OCI-LY7 (cell line): ENCODE data around the gene RPS21.
A peak's percentile ranks its signal among the peaks of the same experiment; 100 is the strongest.

Source experiments
- EZH2phosphoT487 ChIP-seq: fragments of 200-600 bp; sonication (generic); IDR thresholded peaks from 2 replicates; pipeline ENCODE4 v1.6.1; 2018; ENCODE audit warnings: low read depth, borderline replicate concordance, mild to moderate bottlenecking, mixed run types, antibody characterized with exemption, low read length, moderate library complexity, mixed read lengths
- TF ChIP-seq, protein P1 (sequence below): fragments of 200-600 bp; sonication (generic); conservative IDR thresholded peaks from 2 replicates; pipeline ENCODE4 v1.5.1; 2014; ENCODE audit warnings: mild to moderate bottlenecking, antibody characterized with exemption, low read length, moderate library complexity, mixed read lengths

DNA sequence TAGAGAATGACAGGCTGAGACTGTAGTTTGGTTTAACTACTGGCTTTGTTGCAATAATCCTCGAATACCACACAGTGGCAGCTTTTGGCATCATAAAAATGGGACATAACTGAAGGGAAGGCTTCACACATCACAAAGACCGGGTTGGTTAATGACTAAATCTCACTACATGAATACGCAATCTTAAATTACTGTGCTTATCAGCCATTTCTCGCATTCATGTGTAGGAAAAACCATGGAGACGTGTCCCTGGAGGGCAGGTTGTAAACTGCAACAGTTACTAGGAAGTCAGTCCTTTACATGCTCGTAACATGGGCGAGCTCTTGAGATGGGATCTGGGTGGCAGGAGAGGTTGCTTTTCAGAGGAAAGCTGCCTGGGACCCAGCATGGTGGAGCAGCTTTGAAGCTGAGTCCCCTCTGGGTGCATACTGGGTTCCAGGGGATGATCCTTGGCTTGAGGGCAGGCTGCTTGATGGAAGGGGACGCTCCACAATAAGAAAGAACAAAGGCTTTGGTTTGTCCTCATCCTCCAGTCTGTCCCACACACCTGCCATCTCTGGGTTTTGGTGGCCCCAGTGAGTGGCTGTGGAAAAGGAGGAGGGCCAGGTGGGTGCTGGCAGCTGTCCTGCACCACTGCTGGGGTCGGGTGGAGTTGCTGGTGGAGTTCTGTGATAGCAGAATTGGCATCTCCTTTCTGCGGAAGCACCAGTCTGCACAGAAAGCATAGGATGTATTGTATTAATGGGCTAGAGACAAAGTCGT is 2.1 kb downstream of the RPS21 start:
- TF ChIP-seq, protein P1, sequence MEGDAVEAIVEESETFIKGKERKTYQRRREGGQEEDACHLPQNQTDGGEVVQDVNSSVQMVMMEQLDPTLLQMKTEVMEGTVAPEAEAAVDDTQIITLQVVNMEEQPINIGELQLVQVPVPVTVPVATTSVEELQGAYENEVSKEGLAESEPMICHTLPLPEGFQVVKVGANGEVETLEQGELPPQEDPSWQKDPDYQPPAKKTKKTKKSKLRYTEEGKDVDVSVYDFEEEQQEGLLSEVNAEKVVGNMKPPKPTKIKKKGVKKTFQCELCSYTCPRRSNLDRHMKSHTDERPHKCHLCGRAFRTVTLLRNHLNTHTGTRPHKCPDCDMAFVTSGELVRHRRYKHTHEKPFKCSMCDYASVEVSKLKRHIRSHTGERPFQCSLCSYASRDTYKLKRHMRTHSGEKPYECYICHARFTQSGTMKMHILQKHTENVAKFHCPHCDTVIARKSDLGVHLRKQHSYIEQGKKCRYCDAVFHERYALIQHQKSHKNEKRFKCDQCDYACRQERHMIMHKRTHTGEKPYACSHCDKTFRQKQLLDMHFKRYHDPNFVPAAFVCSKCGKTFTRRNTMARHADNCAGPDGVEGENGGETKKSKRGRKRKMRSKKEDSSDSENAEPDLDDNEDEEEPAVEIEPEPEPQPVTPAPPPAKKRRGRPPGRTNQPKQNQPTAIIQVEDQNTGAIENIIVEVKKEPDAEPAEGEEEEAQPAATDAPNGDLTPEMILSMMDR, result peak; percentile 55
- TF ChIP-seq EZH2phosphoT487, result no peak
